ENCODE data around the gene C1orf52.

Gene C1orf52

GRCh38 chr1:85200463-85201339, 58.8 kb downstream of the C1orf52 start, which contains the start of gene SYDE2:
SYDE2 (minus strand) TSS chr1:85201016; CDS start chr1:85200996, 20 bp downstream.
- H3K27ac ChIP-seq = peak within 1 kb of the TSS; percentile 96
- intact Hi-C loops (cut with DNase I; ENCODE audit: low total_unique reads) = loop anchor here (5.0 kb wide), 1 partner anchor 57 kb away; the partner anchor contains the start of gene C1orf52
- H3K4me1 ChIP-seq = peaks cover 0 to 52% (median 5%) of the 10 kb centered on the region in 4 donors
- H3K36me3 ChIP-seq = no peaks in the 10 kb centered on the region
- TF ChIP-seq CTCF (IDR thresholded peaks at IDR 0.05) = no peak
- DNase-seq = peak; percentile 68 to 87
- H3K4me3 ChIP-seq = peak within 1 kb of the TSS; percentile 70 to 92
- H3K9me3 ChIP-seq = no peaks in the 10 kb centered on the region
- H3K27me3 ChIP-seq = no peaks in the 10 kb centered on the region

All from tibial artery (tissue), 4 donors.